ENCODE data around the gene SLC43A2.

DNA sequence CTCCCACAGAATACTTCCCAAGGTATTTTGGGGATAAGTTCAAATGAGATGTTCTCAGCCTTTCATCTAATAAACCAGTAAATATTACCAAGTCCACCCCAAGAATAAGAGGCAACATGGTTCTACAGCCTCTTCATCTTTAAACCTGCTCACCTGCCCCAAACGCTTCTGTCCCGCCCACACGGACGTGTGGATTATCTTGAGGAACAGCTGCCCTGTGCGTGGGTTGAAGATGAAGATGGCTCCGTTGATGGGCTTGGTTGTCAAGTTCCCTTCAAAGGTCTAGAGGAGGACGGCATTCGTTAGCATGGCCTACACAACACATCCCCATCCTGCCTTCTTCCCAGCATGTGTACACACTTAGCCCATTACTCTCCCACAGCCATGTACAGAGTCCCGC is 29.5 kb upstream of the SLC43A2 start:
- TF ChIP-seq POLR2A (IDR thresholded peaks at IDR 0.05; ENCODE audit: low read depth, low read length) (no peak), POLR2AphosphoS5 (IDR thresholded peaks at IDR 0.05; ENCODE audit: low read depth, low read length) (no peak), PAX5 (IDR thresholded peaks at IDR 0.05; ENCODE audit: insufficient read depth, low read length, severe bottlenecking) (no peak), TAF1 (IDR thresholded peaks at IDR 0.05; ENCODE audit: low read depth, low read length) (no peak), SPI1 (IDR thresholded peaks at IDR 0.05; ENCODE audit: low read depth, low read length) (no peak), POU2F2 (IDR thresholded peaks at IDR 0.05; ENCODE audit: low read depth, low read length) (no peak)
